Measurements from ENCODE around the gene NDUFB10. TPM values are rescaled to one million over a fixed set of nuclear protein-coding genes. Genes with fewer than 3 reads are reported as not detected.
A peak's percentile ranks its signal among the peaks of the same experiment; 100 is the strongest.

Gene NDUFB10
- total RNA-seq, 2 experiments from 2014 or later = 131 to 138 TPM

DNA sequence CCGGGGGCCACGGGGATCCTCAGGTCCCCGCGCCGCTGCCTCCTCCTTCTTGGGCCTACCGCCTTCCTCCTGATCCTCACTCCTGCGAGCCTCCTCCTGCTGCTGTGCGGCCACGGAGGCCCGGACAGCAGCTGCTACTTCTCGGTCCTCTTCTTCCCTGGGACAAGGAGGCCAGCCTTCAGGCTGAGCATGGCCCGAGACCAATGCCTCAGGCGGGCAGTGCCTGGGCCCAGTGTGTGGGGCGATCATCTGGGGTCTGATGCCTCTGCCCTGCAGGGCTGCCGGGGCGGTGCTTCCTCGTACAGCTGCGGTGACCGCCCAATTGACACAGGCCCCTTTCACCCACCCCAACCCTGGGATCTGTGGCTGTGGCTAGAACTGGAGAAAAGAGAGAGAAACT lies 41.7 kb downstream of the NDUFB10 start:
- ChIA-PET CTCF (interaction anchor here (1.3 kb wide), 1 partner anchor 139 kb away, joined by 3 read pairs; no protein-coding TSS in a partner anchor), POLR2A (interaction anchor here (1.4 to 1.5 kb wide), 2 partner anchors 8 to 22 kb away, joined by 4 read pairs; no protein-coding TSS in a partner anchor)
- no peak overlapping the region for H3K27ac Mint-ChIP-seq
- H3K9me3 Mint-ChIP-seq = no peaks in the 10 kb centered on the region
- no peak overlapping the region for H3K4me3 Mint-ChIP-seq
- peaks cover 29% of the 10 kb centered on the region for H3K36me3 Mint-ChIP-seq (ENCODE audit: low read depth)
- no peaks in the 10 kb centered on the region for H3K27me3 Mint-ChIP-seq
- H3K4me1 Mint-ChIP-seq = peaks cover 17% of the 10 kb centered on the region
- no peak for DNase-seq

DNA sequence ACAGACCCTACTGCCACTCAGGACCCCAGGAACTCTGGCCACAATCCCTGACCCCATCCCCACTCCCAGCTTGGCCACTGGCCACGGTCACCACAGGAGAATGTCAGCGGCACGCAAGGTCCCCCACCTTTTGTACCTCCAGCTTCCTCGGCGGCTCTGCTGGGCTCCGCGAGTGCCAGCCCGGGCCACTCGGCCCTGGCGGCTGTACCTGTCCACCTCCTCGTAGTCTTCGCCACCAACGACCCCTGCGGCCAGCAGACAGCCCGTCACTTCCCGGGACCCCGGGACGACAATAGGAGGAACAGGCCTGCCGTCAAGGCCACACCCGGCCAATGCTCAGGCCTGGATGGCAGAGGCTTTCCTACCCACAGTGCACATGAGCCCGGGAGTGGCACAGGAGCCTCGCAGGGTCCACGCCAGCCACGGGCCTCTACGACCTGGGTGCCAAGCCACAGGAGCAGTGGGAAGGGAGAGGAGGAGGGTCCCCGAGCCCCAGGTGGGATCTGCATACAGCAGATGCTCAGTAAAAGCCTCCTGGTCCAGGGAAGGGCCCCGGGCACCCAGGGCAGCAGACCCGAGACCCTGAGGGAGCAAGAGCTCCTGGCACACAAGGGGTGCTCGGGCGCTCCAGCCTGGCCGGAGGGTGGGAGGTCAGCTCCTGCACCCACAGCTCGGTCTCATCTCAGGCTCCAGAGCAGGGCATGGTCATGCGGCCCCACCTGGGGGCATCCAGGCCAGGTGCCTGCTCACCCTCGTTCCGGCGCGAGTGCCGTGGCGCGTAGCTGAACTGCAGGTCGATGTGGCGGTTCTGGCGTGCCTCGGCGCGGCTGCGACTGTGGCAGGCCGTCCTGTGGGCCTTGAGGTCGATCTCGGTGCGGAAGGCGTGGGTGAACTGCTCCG lies 42.4 kb downstream of the NDUFB10 start:
- H3K36me3 Mint-ChIP-seq (ENCODE audit: low read depth) = peaks cover 28% of the 10 kb centered on the region
- CTCF ChIA-PET = interaction anchor here (0.6 to 1.3 kb wide), 2 partner anchors 103 to 139 kb away, joined by 3 to 4 read pairs; no protein-coding TSS in a partner anchor

DNA sequence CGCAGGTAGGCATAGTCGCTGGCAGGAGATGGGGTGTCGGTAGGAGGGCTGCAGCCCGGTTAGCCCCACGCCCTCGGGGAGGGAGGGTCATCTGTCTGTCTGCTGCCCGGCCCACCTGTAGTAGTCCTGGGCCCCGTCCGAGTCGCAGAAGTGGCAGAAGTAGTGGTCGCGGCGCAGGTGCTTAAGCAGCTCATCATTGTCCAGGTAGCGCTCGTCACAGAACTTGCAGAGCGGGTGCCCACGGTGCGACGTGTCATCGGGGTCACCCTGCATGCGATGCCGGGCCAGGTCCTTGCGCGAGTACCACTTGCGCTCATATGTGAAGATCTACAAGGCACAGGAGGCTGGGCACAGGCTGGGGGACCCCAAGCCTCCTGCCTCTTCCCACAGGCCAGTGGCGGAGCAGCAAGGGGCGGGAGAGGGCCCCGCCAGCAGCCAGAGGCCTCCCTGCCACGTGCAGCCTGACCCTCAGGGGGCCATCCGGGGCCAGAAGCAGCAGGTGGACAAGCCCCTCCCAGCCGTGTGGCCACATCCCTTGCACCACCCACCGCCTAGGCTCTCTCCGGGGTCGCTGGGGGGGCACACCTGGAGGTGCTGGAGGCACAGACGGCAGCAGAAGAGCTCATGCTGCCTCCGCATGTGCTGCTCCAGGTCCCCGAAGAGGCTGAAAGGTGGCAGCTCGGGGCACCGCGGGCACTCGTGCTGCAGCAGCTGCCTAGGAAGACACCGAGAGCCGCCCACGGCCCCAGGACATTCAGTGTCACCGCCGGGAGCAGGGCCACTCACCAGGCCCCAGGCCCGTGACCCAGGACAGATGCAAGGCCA lies 43.3 kb downstream of the NDUFB10 start:
- no peaks in the 10 kb centered on the region for H3K27me3 Mint-ChIP-seq
- POLR2A ChIA-PET = interaction anchor here (1.3 to 4.9 kb wide), 3 partner anchors 10 to 138 kb away, joined by 4 to 27 read pairs (median 5); no protein-coding TSS in a partner anchor
- peaks cover 28% of the 10 kb centered on the region for H3K36me3 Mint-ChIP-seq (ENCODE audit: low read depth)
- no peak overlapping the region for H3K27ac Mint-ChIP-seq
- H3K4me1 Mint-ChIP-seq = peaks cover 32% of the 10 kb centered on the region
- no peaks in the 10 kb centered on the region for H3K9me3 Mint-ChIP-seq
- H3K4me3 Mint-ChIP-seq = no peak overlapping the region
- no peak for DNase-seq
- CTCF ChIA-PET = interaction anchor here (1.3 to 3.5 kb wide), 7 partner anchors 10 to 153 kb away, joined by 3 to 36 read pairs (median 10); partner anchors contain the start of gene TRAF7

More for the DNA sequence above, 42.4 kb downstream of the NDUFB10 start:
- H3K27me3 Mint-ChIP-seq = no peaks in the 10 kb centered on the region
- no peak for DNase-seq
- no peak overlapping the region for H3K27ac Mint-ChIP-seq
- H3K9me3 Mint-ChIP-seq = no peaks in the 10 kb centered on the region
- H3K4me3 Mint-ChIP-seq = no peak overlapping the region
- POLR2A ChIA-PET = interaction anchor here (1.5 kb wide), 1 partner anchor 21 kb away, joined by 4 read pairs; no protein-coding TSS in a partner anchor
- H3K4me1 Mint-ChIP-seq = peaks cover 23% of the 10 kb centered on the region

DNA sequence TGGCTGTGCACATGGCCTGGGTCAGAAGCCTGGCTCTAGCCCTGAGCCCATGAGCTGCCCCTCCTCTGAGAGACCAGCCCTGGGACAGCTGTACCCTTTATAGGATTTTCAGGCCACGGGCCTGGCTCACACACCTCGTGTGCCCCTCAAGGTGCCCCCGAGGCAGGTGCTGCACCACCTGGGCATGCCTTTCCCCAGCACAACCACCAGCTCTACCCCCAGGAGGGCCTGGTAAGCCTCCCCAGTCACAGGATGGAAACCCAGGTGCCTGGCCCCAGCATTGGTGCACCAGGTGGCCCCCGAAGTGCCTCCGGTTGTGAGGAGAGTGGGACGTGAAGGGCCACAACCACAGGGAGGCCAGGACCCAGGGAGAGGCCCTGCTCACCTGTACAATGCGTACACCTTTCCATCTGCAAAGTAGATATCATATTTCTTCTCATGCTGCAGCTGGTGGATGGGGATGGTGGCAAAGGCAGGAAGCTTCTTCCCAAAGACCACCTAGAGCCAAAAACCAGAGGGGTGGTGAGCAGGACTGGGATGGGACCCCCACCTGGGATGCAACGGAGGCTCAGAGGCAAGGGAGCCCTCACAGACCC lies 44.0 kb downstream of the NDUFB10 start:
- H3K27me3 Mint-ChIP-seq = no peaks in the 10 kb centered on the region
- peaks cover 26% of the 10 kb centered on the region for H3K36me3 Mint-ChIP-seq (ENCODE audit: low read depth)
- H3K4me3 Mint-ChIP-seq = no peak overlapping the region
- H3K27ac Mint-ChIP-seq = no peak overlapping the region
- no peaks in the 10 kb centered on the region for H3K9me3 Mint-ChIP-seq
- ChIA-PET CTCF (interaction anchor here (0.8 to 3.5 kb wide), 16 partner anchors 9 to 795 kb away, joined by 3 to 36 read pairs (median 6); partner anchors contain the start of genes ECI1, NTHL1, TRAF7 and TSC2), POLR2A (interaction anchor here (0.7 to 4.9 kb wide), 7 partner anchors 10 to 137 kb away, joined by 3 to 27 read pairs (median 5); partner anchors contain the start of genes NTHL1, RPS2, TBL3 and TSC2)
- H3K4me1 Mint-ChIP-seq = peaks cover 40% of the 10 kb centered on the region
- DNase-seq = no peak

DNA sequence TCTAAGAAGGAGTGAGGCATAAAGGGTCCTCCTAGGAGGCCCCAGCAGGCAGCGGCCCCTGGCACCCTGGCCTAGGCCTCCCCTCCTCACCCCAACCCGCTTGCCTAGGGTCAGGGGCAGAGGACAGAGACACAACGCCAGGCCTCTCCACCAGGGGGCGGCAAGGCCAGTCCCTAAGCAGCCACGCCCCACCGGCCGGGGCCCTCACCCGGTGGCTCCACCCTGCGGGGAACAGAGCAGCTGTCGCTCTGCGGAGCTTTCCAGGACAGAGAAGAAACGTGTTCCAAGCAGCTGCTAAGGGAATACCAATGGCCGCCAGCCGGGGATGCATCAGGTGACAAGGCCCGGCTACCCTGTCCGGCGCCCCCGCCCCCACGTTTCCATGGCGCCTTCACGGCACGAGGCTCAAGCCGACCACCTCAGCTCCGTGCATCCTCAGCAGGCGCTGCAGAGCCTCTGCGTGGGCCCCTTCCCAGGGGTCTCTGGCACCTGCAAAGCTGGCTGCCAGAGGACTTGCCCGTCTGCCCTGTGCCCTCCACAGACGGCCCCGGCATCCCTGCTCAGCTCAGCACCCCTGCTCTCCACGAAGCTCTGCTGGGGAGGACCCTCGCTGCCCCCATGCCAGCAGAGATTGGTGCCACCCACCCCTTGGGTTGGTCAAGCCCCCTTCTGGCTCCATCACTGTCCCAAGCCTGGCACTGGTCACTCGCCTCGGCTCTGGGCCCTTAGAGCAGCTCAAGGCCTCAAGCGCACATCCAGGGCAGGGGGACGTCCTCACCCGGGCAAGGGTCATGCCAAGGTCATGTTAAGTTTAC lies 44.7 kb downstream of the NDUFB10 start:
- peak; percentile 91 for DNase-seq
- POLR2A ChIA-PET = interaction anchor here (0.7 to 4.9 kb wide), 11 partner anchors 11 to 248 kb away, joined by 3 to 27 read pairs (median 5); partner anchors contain the start of genes ECI1, GFER, NTHL1 and RPS2
- no peak overlapping the region for H3K4me3 Mint-ChIP-seq
- H3K9me3 Mint-ChIP-seq = no peaks in the 10 kb centered on the region
- H3K36me3 Mint-ChIP-seq (ENCODE audit: low read depth) = peaks cover 30% of the 10 kb centered on the region
- H3K27ac Mint-ChIP-seq = no peak overlapping the region
- peaks cover 45% of the 10 kb centered on the region for H3K4me1 Mint-ChIP-seq
- H3K27me3 Mint-ChIP-seq = no peaks in the 10 kb centered on the region
- CTCF ChIA-PET = interaction anchor here (0.6 to 3.5 kb wide), 24 partner anchors 9 to 794 kb away, joined by 3 to 36 read pairs (median 4); partner anchors contain the start of genes ECI1, MSRB1, NTHL1 and TBL3

DNA sequence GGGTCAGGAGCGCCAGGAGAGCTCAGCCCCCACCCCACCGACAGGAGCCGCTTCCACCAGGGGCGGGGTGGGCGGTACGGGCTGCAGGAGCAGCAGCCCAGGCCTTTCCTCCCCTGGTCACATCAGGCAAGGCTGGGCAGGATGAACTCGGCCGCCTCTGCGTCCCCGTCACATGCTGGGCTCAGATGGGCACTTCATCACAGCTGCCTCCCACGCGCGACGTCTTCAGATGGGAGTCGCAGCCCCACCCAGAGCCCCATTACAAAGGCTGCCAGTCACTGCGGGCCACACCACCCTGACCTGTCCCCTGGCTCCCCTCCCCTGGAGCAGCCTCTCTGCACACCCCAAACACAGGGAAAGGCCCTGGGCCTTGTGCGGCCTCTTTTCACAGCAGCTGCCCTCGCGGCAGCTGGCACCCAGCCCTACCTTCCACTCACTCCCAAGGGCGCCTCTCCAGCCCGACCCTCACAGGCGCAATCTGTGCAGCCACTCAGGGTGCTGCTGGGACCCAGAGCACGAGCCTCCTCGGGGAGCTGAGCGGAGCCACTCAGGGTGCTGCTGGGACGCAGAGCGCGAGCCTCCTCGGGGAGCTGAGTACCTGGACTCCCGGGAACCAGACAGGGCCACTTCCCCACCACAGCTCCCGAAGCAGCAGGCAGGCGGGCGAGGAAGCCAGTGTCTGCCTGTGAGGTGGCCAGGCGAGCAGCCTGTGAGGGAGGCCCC lies 45.6 kb downstream of the NDUFB10 start:
- ChIA-PET POLR2A (interaction anchor here (0.6 to 4.9 kb wide), 8 partner anchors 12 to 247 kb away, joined by 3 to 27 read pairs (median 6); partner anchors contain the start of genes ECI1, GFER, NTHL1 and RPS2), CTCF (interaction anchor here (1.1 to 3.5 kb wide), 7 partner anchors 12 to 264 kb away, joined by 3 to 36 read pairs (median 13); partner anchors contain the start of genes TBL3 and TRAF7)
- Mint-ChIP-seq H3K27me3 (no peaks in the 10 kb centered on the region), H3K4me1 (peaks cover 45% of the 10 kb centered on the region), H3K27ac (no peak overlapping the region), H3K4me3 (no peak overlapping the region), H3K9me3 (no peaks in the 10 kb centered on the region), H3K36me3 (ENCODE audit: low read depth) (peaks cover 30% of the 10 kb centered on the region)
- no peak for DNase-seq

DNA sequence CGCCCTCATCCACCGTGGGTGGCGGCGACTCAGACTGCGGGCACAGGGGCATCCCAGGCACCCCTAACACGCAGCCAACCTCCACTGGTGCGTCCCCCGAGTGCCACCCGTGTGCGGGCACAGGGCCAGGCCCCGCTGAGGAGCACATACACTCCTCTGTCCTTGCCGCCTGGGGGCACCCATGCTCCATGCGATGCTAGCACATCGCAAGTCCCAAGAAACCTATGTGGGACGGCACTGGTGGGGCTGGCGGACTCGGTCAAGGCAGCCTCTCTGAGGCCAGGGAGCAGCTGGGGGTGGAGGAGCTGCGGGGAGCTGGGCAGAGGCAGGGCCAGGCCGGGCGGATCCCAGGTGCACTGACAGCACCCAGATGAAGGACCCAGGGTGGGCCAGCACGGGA lies 46.3 kb downstream of the NDUFB10 start:
- CTCF ChIA-PET = interaction anchor here (2.4 to 3.5 kb wide), 2 partner anchors 13 to 134 kb away, joined by 31 to 36 read pairs; no protein-coding TSS in a partner anchor
- Mint-ChIP-seq H3K27me3 (no peaks in the 10 kb centered on the region), H3K27ac (no peak overlapping the region), H3K4me1 (peaks cover 51% of the 10 kb centered on the region), H3K4me3 (no peak overlapping the region), H3K9me3 (no peaks in the 10 kb centered on the region), H3K36me3 (ENCODE audit: low read depth) (peaks cover 32% of the 10 kb centered on the region)
- POLR2A ChIA-PET = interaction anchor here (2.3 to 4.9 kb wide), 2 partner anchors 13 to 41 kb away, joined by 9 to 27 read pairs; partner anchors contain the start of gene RPS2
- DNase-seq = no peak

DNA sequence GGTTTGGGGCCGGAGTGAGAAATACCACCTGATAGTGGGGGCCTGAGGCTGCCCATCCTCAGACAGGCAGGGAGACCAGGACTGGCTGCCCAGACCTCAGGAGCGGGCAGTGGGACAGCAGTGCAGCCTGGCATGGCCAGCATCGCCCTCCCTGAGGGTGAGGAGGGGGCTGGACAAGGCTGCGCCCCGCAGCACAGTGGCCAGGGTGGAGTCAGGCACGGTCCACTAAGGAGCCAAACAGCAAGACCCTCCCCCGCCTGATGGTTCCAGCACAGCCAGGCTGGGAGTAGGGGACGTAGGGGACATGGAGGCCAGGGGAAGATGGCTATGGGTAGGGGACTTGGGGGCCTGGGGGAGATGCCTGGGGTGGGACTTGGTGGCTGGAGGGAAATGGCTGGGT lies 47.0 kb downstream of the NDUFB10 start:
- no peak for DNase-seq
- ChIA-PET CTCF (no interaction called here), POLR2A (interaction anchor here (4.9 kb wide), 1 partner anchor 13 kb away, joined by 27 read pairs; no protein-coding TSS in a partner anchor)
- Mint-ChIP-seq H3K27ac (peak overlapping the region; percentile 62), H3K4me1 (peaks cover 51% of the 10 kb centered on the region), H3K4me3 (no peak overlapping the region), H3K27me3 (no peaks in the 10 kb centered on the region), H3K9me3 (no peaks in the 10 kb centered on the region), H3K36me3 (ENCODE audit: low read depth) (peaks cover 25% of the 10 kb centered on the region)

DNA sequence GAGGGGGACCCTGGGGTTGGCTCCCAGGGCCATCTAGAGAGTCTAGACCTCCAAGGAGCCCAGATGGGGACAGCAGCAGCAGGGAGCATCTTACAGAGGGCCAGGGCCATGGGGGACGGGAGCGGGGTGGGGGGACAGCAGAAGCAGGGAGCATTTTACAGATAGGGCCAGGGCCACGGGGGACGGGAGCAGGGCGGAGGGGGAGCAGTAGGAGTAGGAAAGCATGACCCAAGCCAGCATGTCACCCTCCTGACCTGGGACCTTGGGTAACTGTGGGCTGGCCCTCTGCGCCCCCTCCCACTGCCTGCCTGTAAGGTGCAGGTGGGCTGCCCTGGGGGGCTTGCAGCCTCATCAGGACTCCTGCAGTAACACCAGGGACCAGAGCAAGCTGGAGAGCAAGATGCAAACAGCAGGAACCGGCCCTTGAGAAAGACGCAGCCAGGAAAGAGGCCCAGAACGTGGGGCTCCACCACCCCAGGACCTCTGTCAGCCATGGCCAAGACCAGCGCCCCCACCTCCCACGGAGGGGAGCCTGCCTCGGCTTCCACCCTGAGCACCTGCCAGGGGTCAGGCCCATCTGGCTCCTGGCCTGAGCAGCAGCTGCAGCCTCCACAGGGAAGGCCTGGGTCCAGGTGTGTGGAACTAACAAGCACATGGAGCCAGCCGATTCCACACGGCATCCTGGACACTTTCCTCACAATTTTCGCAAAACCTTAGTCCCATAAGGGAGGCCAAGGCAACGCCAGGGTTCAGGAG lies 47.9 kb downstream of the NDUFB10 start:
- Mint-ChIP-seq H3K27ac (peak overlapping the region; percentile 86), H3K36me3 (ENCODE audit: low read depth) (peaks cover 18% of the 10 kb centered on the region), H3K4me1 (peaks cover 51% of the 10 kb centered on the region), H3K9me3 (no peaks in the 10 kb centered on the region), H3K27me3 (no peaks in the 10 kb centered on the region), H3K4me3 (peak overlapping the region; percentile 81)
- ChIA-PET CTCF (interaction anchor here (0.7 to 2.6 kb wide), 2 partner anchors 132 to 133 kb away, joined by 3 to 12 read pairs; no protein-coding TSS in a partner anchor), POLR2A (interaction anchor here (1.2 to 4.9 kb wide), 6 partner anchors 14 to 513 kb away, joined by 3 to 27 read pairs (median 15); partner anchors contain the start of genes AMDHD2, RPS2, SYNGR3 and TBL3)
- no peak for DNase-seq

DNA sequence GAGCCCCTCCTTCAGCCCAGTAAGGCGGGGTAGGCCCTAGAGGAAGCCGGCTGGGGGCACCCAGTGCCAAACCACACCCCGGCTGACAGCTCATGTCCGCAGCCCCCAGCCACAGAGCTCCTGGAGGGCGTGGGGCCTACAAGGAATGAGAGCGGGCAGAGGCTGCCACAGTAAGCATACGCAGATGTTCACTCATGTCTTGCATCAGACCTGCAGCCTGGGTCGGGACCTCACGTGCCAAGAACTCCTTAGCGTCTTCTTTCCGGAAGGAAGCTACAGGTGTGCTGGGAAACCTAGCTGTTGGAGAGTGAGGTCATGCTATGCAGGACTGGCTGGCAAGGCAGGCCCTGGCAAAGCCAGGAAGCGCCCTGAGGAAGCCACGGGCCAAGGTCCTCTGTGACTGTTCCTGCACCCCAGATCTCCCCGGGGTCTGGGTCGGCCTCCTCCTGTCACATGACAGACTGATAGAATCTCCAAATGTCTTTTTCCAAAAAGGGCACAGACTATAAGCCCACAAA lies 48.7 kb downstream of the NDUFB10 start:
- POLR2A ChIA-PET = interaction anchor here (0.9 to 3.2 kb wide), 9 partner anchors 10 to 512 kb away, joined by 3 to 24 read pairs (median 4); partner anchors contain the start of genes AMDHD2, RPS2, SYNGR3 and TBL3
- CTCF ChIA-PET = interaction anchor here (0.6 to 2.6 kb wide), 3 partner anchors 61 to 132 kb away, joined by 3 to 12 read pairs (median 5); no protein-coding TSS in a partner anchor
- Mint-ChIP-seq H3K27me3 (no peaks in the 10 kb centered on the region), H3K27ac (peak overlapping the region; percentile 86), H3K4me1 (peaks cover 51% of the 10 kb centered on the region), H3K4me3 (peak overlapping the region; percentile 81), H3K9me3 (no peaks in the 10 kb centered on the region), H3K36me3 (ENCODE audit: low read depth) (peaks cover 15% of the 10 kb centered on the region)
- DNase-seq = peak; percentile 39

Data from activated CD4-positive, alpha-beta memory T cell treated with anti-CD3 and anti-CD28 coated beads, Interleukin-2, amount 10 ng/mL, durations not matched to agents 7 days and 5 days (primary cell).